Esophagus squamous epithelium (tissue), 4 donors: ENCODE results near the gene MBP.

Experiments
- CTCF ChIP-seq, 6 experiments: fragments of 450-650 bp in 4 of 6; fragments of 200-600 bp in 2 of 6; sonication (generic) in 2 of 6; IDR thresholded peaks; one replicate each; pipeline ENCODE4 v1.5.1; 2016 to 2019; ENCODE audit warnings: antibody characterized with exemption in 6 of 6, mild to moderate bottlenecking in 4 of 6, moderate library complexity in 4 of 6
- POLR2A ChIP-seq, 4 donors: fragments of 450-650 bp; IDR thresholded peaks; one replicate each; pipeline ENCODE4 v1.6.1; 2017; ENCODE audit warnings: antibody characterized with exemption in 4 of 4, mild to moderate bottlenecking in 4 of 4, moderate library complexity in 3 of 4

- TF ChIP-seq CTCF (IDR thresholded peaks at IDR 0.05), result no peak
- no peak for TF ChIP-seq POLR2A (IDR thresholded peaks at IDR 0.05)
Measured at GRCh38 chr18:77092104-77093066, 40.2 kb downstream of the MBP start.
